ENCODE data around the gene STK10. TPM values are rescaled to one million over a fixed set of nuclear protein-coding genes. Genes with fewer than 3 reads are reported as not detected.

The STK10 gene
- polyA plus RNA-seq, 1 experiment = 14.3 TPM

- peaks cover 6% of the 10 kb centered on the region for H3K36me3 ChIP-seq (ENCODE audit: control insufficient read depth, insufficient read depth, low read length)
- TF ChIP-seq CTCF (IDR thresholded peaks at IDR 0.05; ENCODE audit: insufficient read depth, low read depth, low read length) = no peak
- POLR2A ChIA-PET = no interaction called here
- DNase-seq (ENCODE audit: low read depth) = no peak
- H3K27me3 ChIP-seq (ENCODE audit: control insufficient read depth, insufficient read depth, low read length) = no peaks in the 10 kb centered on the region
- CTCF ChIA-PET = no interaction called here
- no peak overlapping the region for H3K4me3 ChIP-seq (ENCODE audit: low read depth, low read length)
Observed at GRCh38 chr5:172148381-172148780, 39.6 kb downstream of the STK10 start.

GRCh38 chr5:172147857-172148256 is 40.2 kb downstream of the STK10 start:
- Histone ChIP-seq H3K27me3 (ENCODE audit: control insufficient read depth, insufficient read depth, low read length) (no peaks in the 10 kb centered on the region), H3K4me3 (ENCODE audit: low read depth, low read length) (no peak overlapping the region), H3K36me3 (ENCODE audit: control insufficient read depth, insufficient read depth, low read length) (peaks cover 4% of the 10 kb centered on the region)
- no peak for TF ChIP-seq CTCF (IDR thresholded peaks at IDR 0.05; ENCODE audit: insufficient read depth, low read depth, low read length)
- CTCF ChIA-PET = no interaction called here
- POLR2A ChIA-PET = no interaction called here
- no peak for DNase-seq (ENCODE audit: low read depth)

GRCh38 chr5:172146748-172147092 is 41.3 kb downstream of the STK10 start:
- peaks cover 4% of the 10 kb centered on the region for H3K36me3 ChIP-seq (ENCODE audit: control insufficient read depth, insufficient read depth, low read length)
- TF ChIP-seq CTCF (IDR thresholded peaks at IDR 0.05; ENCODE audit: insufficient read depth, low read depth, low read length) = no peak
- no peak overlapping the region for H3K4me3 ChIP-seq (ENCODE audit: low read depth, low read length)
- DNase-seq (ENCODE audit: low read depth) = no peak
- no peaks in the 10 kb centered on the region for H3K27me3 ChIP-seq (ENCODE audit: control insufficient read depth, insufficient read depth, low read length)
- POLR2A ChIA-PET = no interaction called here
- CTCF ChIA-PET = no interaction called here

GRCh38 chr5:172145870-172146747 is 41.9 kb downstream of the STK10 start:
- no peaks in the 10 kb centered on the region for H3K27me3 ChIP-seq (ENCODE audit: control insufficient read depth, insufficient read depth, low read length)
- no peak overlapping the region for H3K4me3 ChIP-seq (ENCODE audit: low read depth, low read length)
- CTCF ChIA-PET = no interaction called here
- H3K36me3 ChIP-seq (ENCODE audit: control insufficient read depth, insufficient read depth, low read length) = peaks cover 4% of the 10 kb centered on the region
- DNase-seq (ENCODE audit: low read depth) = no peak
- no peak for TF ChIP-seq CTCF (IDR thresholded peaks at IDR 0.05; ENCODE audit: insufficient read depth, low read depth, low read length)
- POLR2A ChIA-PET = no interaction called here

GRCh38 chr5:172144931-172145869 is 42.8 kb downstream of the STK10 start:
- Histone ChIP-seq H3K27me3 (ENCODE audit: control insufficient read depth, insufficient read depth, low read length) (no peaks in the 10 kb centered on the region), H3K36me3 (ENCODE audit: control insufficient read depth, insufficient read depth, low read length) (peaks cover 4% of the 10 kb centered on the region), H3K4me3 (ENCODE audit: low read depth, low read length) (no peak overlapping the region)
- TF ChIP-seq CTCF (IDR thresholded peaks at IDR 0.05; ENCODE audit: insufficient read depth, low read depth, low read length) = no peak
- ChIA-PET CTCF (no interaction called here), POLR2A (no interaction called here)
- no peak for DNase-seq (ENCODE audit: low read depth)

Data from BJ (cell line).